ENCODE measurements around the gene FAAP24.
"Not testable (repeated sequence)": the region's sequence is repeated elsewhere in the genome, so short reads cannot be mapped to it uniquely, and the experiment has no call there.

FAAP24 gene

GRCh38 chr19:32971715-32972540 is at the start of gene FAAP24, which contains the start of gene CEP89:
Gene FAAP24 (plus strand): TSS chr19:32972242. CDS start chr19:32973197, 955 bp downstream.
Gene CEP89 (minus strand): TSS chr19:32971958. CDS start chr19:32971874, 84 bp downstream.
- peak; percentile 100 for DNase-seq

- peak; percentile 95 for DNase-seq
These were observed 47.8 kb upstream of the FAAP24 start for GRCh38 chr19:32924200-32924599.

GRCh38 chr19:32928806-32929205 is 43.2 kb upstream of the FAAP24 start:
- peak; percentile 99 for DNase-seq

- no peak for DNase-seq
These were observed 41.5 kb upstream of the FAAP24 start for GRCh38 chr19:32930567-32930966.

GRCh38 chr19:32933571-32933970 is 38.5 kb upstream of the FAAP24 start:
- DNase-seq: no peak

- DNase-seq: no peak
These were observed 36.4 kb upstream of the FAAP24 start for GRCh38 chr19:32935629-32936028.

- DNase-seq: no peak
These were observed 36.0 kb upstream of the FAAP24 start for GRCh38 chr19:32936065-32936464.

GRCh38 chr19:32941273-32941672 is 30.8 kb upstream of the FAAP24 start:
- DNase-seq: not testable (repeated sequence)

- DNase-seq: peak; percentile 37
These were observed 26.8 kb upstream of the FAAP24 start for GRCh38 chr19:32945260-32945659.

- no peak for DNase-seq
These were observed 5.3 kb upstream of the FAAP24 start for GRCh38 chr19:32966750-32967149.

GRCh38 chr19:32969549-32969948 is 2.5 kb upstream of the FAAP24 start:
- no peak for DNase-seq

GRCh38 chr19:32971012-32971595 is 938 bp upstream of the FAAP24 start:
- DNase-seq: peak; percentile 54

- peak; percentile 87 for DNase-seq
These were observed 4.3 kb downstream of the FAAP24 start for GRCh38 chr19:32976223-32976805.

- peak; percentile 81 for DNase-seq
These were observed 5.2 kb downstream of the FAAP24 start for GRCh38 chr19:32977280-32977679.

- not testable (repeated sequence) for DNase-seq
These were observed 5.8 kb downstream of the FAAP24 start for GRCh38 chr19:32977813-32978212.

GRCh38 chr19:32979807-32980206 is 7.8 kb downstream of the FAAP24 start:
- not testable (repeated sequence) for DNase-seq

- not testable (repeated sequence) for DNase-seq
These were observed 10.4 kb downstream of the FAAP24 start for GRCh38 chr19:32982488-32982887.

- DNase-seq: not testable (repeated sequence)
These were observed 16.2 kb downstream of the FAAP24 start for GRCh38 chr19:32988254-32988653.

GRCh38 chr19:32988724-32989123 is 16.7 kb downstream of the FAAP24 start:
- DNase-seq: no peak

- DNase-seq: not testable (repeated sequence)
These were observed 23.9 kb downstream of the FAAP24 start for GRCh38 chr19:32995966-32996365.

- DNase-seq: peak; percentile 93
These were observed 25.0 kb downstream of the FAAP24 start for GRCh38 chr19:32997061-32997464.

GRCh38 chr19:32997716-32998355 is 25.8 kb downstream of the FAAP24 start:
- DNase-seq: no peak

- DNase-seq: no peak
These were observed 26.7 kb downstream of the FAAP24 start for GRCh38 chr19:32998722-32999121.

Measured in DMS53 (cell line).